A549 (cell line): Measurements from ENCODE around the gene RCVRN. TPM values are rescaled to one million over a fixed set of nuclear protein-coding genes. Genes with fewer than 3 reads are reported as not detected.

Source experiments
- ATAC-seq, 2 experiments: fragments of 200-7000 bp in 1 of 2; fragments of >200 bp in 1 of 2; cut with Nextera tagmentation in 1 of 2; cut with Tn5 transposase in 1 of 2; 3 replicates each; pipeline versions ENCODE4 v1.8.0 to v1.9.1; 2018 to 2020; ENCODE audit warnings: mild to moderate bottlenecking in 1 of 2, moderate library complexity in 1 of 2
- CTCF ChIA-PET: fragments of 300-600 bp; sonication (Branson Sonifier 250); formaldehyde crosslinking; extraction: SDS; loops from one replicate; lab custom pipeline; 2021; ENCODE audit warnings: antibody characterized with exemption, inconsistent platforms; lab: Yijun Ruan, JAX
- POLR2A ChIA-PET: fragments of 350-600 bp; formaldehyde crosslinking; extraction: SDS; loops from one replicate; lab custom pipeline; 2021; ENCODE audit warnings: antibody characterized with exemption, inconsistent platforms; lab: Yijun Ruan, JAX
- DNase-seq, 2 experiments: peaks; one replicate each; pipeline versions ENCODE4 v3.0.0 to v3.0.0-alpha.2; 2011 to 2016; ENCODE audit warnings: low read depth in 1 of 2, low spot score in 1 of 2
- FAIRE-seq: peaks from 2 replicates; lab custom pipeline; 2011; peaks lifted over from hg19 to GRCh38; lab: Jason Lieb, UNC
- H3K27ac ChIP-seq, 2 experiments: fragments of >200 bp; sonication (Bioruptor Twin); formaldehyde crosslinking; 3 replicates each; pipeline ENCODE4 v1.5.1; 2016 to 2017
- H3K4me1 ChIP-seq: fragments of >200 bp; sonication (Bioruptor Twin); formaldehyde crosslinking; 3 replicates; pipeline ENCODE4 v1.6.1; 2016
- H3K4me2 ChIP-seq: fragments of >200 bp; sonication (Bioruptor Twin); formaldehyde crosslinking; 3 replicates; pipeline ENCODE4 v1.6.1; 2016
- H3K4me3 ChIP-seq: fragments of >200 bp; sonication (Bioruptor Twin); formaldehyde crosslinking; 3 replicates; pipeline ENCODE4 v1.5.1; 2016
- H3K9me3 ChIP-seq: fragments of >200 bp; sonication (Bioruptor Twin); formaldehyde crosslinking; 3 replicates; pipeline ENCODE4 v1.6.1; 2016
- EHF ChIP-seq: fragments of 250-450 bp; sonication (Bioruptor Pico); IDR thresholded peaks from 2 replicates; pipeline ENCODE4 v1.5.0; 2020; ENCODE audit warnings: mild to moderate bottlenecking
- EHMT2 ChIP-seq: fragments of 200-600 bp; sonication (generic); IDR thresholded peaks from 2 replicates; pipeline ENCODE4 v1.6.1; 2016; ENCODE audit warnings: antibody characterized with exemption, low read depth, mild to moderate bottlenecking, moderate library complexity
- ESRRA ChIP-seq: fragments of 150-350 bp; IDR thresholded peaks from 2 replicates; pipeline ENCODE4 v1.6.1; 2014; ENCODE audit warnings: mild to moderate bottlenecking, low read length, borderline replicate concordance
- FOSB ChIP-seq: fragments of 250-450 bp; sonication (Bioruptor Pico); IDR thresholded peaks from 2 replicates; pipeline ENCODE4 v1.5.0; 2020; ENCODE audit warnings: mild to moderate bottlenecking, moderate library complexity
- FOXS1 ChIP-seq: fragments of 250-450 bp; sonication (Bioruptor Pico); IDR thresholded peaks from 2 replicates; pipeline ENCODE4 v1.5.0; 2020; ENCODE audit warnings: mild to moderate bottlenecking, moderate library complexity
- GATA3 ChIP-seq: IDR thresholded peaks from 2 replicates; pipeline ENCODE4 v1.6.1; 2012; ENCODE audit warnings: borderline replicate concordance
- HDAC2 ChIP-seq: fragments of 200-600 bp; sonication (generic); IDR thresholded peaks from 2 replicates; pipeline ENCODE4 v1.6.1; 2016
- JUN ChIP-seq, 2 experiments: fragments of >200 bp; sonication (Bioruptor Twin); formaldehyde crosslinking; IDR thresholded peaks; 2 replicates in 1 of 2; 3 replicates in 1 of 2; pipeline ENCODE4 v1.6.1; 2016 to 2017
- KDM5A ChIP-seq: fragments of 200-600 bp; sonication (generic); IDR thresholded peaks from 2 replicates; pipeline ENCODE4 v1.6.1; 2016; ENCODE audit warnings: antibody characterized with exemption, mild to moderate bottlenecking
- MAZ ChIP-seq: fragments of 150-350 bp; IDR thresholded peaks from 2 replicates; pipeline ENCODE4 v1.6.1; 2014; ENCODE audit warnings: antibody characterized with exemption, low read depth, low read length, borderline replicate concordance
- MYC ChIP-seq: IDR thresholded peaks from 2 replicates; pipeline ENCODE4 v1.6.1; 2012; ENCODE audit warnings: mild to moderate bottlenecking, inconsistent platforms, low read length, improper control_type of control experiment, borderline replicate concordance
- PHF8 ChIP-seq: fragments of 200-600 bp; sonication (generic); IDR thresholded peaks from 2 replicates; pipeline ENCODE4 v1.6.1; 2016; ENCODE audit warnings: low read depth, mild to moderate bottlenecking, antibody characterized with exemption, moderate library complexity, borderline replicate concordance
- POLR2A ChIP-seq: IDR thresholded peaks from 2 replicates; pipeline ENCODE4 v1.6.1; 2012; ENCODE audit warnings: mild to moderate bottlenecking, low read length
- RAD21 ChIP-seq, 2 experiments: fragments of >200 bp in 1 of 2; sonication (Bioruptor Twin) in 1 of 2; formaldehyde crosslinking in 1 of 2; IDR thresholded peaks in 1 of 2; conservative IDR thresholded peaks in 1 of 2; 2 replicates in 1 of 2; 3 replicates in 1 of 2; pipeline ENCODE4 v1.6.1; 2012 to 2018; ENCODE audit warnings: inconsistent platforms in 1 of 2
- RARB ChIP-seq: fragments of 250-450 bp; sonication (Bioruptor Pico); IDR thresholded peaks from 2 replicates; pipeline ENCODE4 v1.8.0; 2021; ENCODE audit warnings: mild to moderate bottlenecking, moderate library complexity
- RFX5 ChIP-seq: fragments of 450-650 bp; IDR thresholded peaks from 2 replicates; pipeline ENCODE4 v1.7.1; 2014; ENCODE audit warnings: antibody characterized with exemption, mild to moderate bottlenecking, moderate library complexity
- TP53 ChIP-seq: fragments of 250-450 bp; sonication (Bioruptor Pico); IDR thresholded peaks from 2 replicates; pipeline ENCODE4 v1.5.0; 2021; ENCODE audit warnings: mild to moderate bottlenecking, moderate library complexity
- ZNF302 ChIP-seq: fragments of 250-450 bp; sonication (Bioruptor Pico); IDR thresholded peaks from 2 replicates; pipeline ENCODE4 v1.9.0; 2021; ENCODE audit warnings: inconsistent platforms, mild to moderate bottlenecking, moderate library complexity
- WGBS: methylation state at CpG from one replicate; pipeline ENCODE4 v1.1.6; 2017; ENCODE audit errors: missing lambda C conversion rate; 5-methylcytosine and 5-hydroxymethylcytosine counted together
- polyA plus RNA-seq, 4 experiments: library from polyadenylated mRNA; depleted of rRNA in 3 of 4; stranded (reverse); fragments of >200 nt; fragmentation: RNase III in 1 of 4; extraction: RNeasy Plus Mini Kit Qiagen cat#74134 plus additional on column Dnase treatment in 1 of 4; gene quantifications; 2 replicates in 3 of 4; 3 replicates in 1 of 4; pipeline ENCODE4 v1.2.3, GENCODE V29; 2011 to 2017
- TF ChIP-seq, protein P1 (sequence below): fragments of >200 bp; sonication (Bioruptor Twin); formaldehyde crosslinking; IDR thresholded peaks from 3 replicates; pipeline ENCODE4 v1.6.1; 2016
- TF ChIP-seq, protein P2 (sequence below): fragments of 250-450 bp; sonication (Bioruptor Pico); IDR thresholded peaks from 2 replicates; pipeline ENCODE4 v1.5.0; 2020; ENCODE audit warnings: low read depth, mild to moderate bottlenecking, moderate library complexity
- TF ChIP-seq, protein P3 (sequence below): fragments of 150-350 bp; IDR thresholded peaks from 2 replicates; pipeline ENCODE4 v1.6.1; 2014; ENCODE audit warnings: low read depth, mild to moderate bottlenecking, low read length
- TF ChIP-seq, protein P4 (sequence below): IDR thresholded peaks from 2 replicates; pipeline ENCODE4 v1.6.1; 2012; ENCODE audit warnings: low read depth, borderline replicate concordance

RCVRN gene
- polyA plus RNA-seq, 2 of the 4 experiments (the other 2 are of a cell fraction) = not detected

DNA sequence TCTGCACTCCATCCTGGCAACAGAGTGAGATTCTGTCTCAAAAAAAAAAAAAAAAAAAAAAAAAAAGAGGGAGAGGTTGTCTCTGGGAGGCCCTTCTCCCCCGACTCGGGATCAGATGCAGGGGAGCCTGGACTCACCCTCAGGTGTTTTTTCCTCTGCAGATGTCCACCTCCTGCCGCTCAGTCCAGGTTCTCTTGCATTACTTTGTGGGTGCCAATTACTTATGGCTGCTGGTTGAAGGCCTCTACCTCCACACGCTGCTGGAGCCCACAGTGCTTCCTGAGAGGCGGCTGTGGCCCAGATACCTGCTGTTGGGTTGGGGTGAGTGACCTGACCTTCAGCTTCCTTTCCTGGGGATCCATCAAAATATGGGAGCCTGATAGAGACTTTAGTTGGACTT lies 45.3 kb downstream of the RCVRN start:
- ChIA-PET CTCF (interaction anchor here (0.7 to 1.4 kb wide), 4 partner anchors 9 to 65 kb away, joined by 3 to 5 read pairs (median 4); no protein-coding TSS in a partner anchor), POLR2A (no interaction called here)
- TF ChIP-seq ZNF302 (CRISPR knock-in tag) (no peak), KDM5A (no peak)
- TF ChIP-seq, protein P1, sequence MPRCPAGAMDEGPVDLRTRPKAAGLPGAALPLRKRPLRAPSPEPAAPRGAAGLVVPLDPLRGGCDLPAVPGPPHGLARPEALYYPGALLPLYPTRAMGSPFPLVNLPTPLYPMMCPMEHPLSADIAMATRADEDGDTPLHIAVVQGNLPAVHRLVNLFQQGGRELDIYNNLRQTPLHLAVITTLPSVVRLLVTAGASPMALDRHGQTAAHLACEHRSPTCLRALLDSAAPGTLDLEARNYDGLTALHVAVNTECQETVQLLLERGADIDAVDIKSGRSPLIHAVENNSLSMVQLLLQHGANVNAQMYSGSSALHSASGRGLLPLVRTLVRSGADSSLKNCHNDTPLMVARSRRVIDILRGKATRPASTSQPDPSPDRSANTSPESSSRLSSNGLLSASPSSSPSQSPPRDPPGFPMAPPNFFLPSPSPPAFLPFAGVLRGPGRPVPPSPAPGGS = no peak
- Histone ChIP-seq H3K27ac (no peak overlapping the region), H3K4me2 (no peak overlapping the region), H3K4me3 (no peak overlapping the region), H3K9me3 (peaks cover 37% of the 10 kb centered on the region), H3K4me1 (no peaks in the 10 kb centered on the region)
- DNase-seq = no peak
- FAIRE-seq = no peak
- WGBS = 77% methylated on average over 5 of the region's 5 CpGs
- no peak for ATAC-seq

DNA sequence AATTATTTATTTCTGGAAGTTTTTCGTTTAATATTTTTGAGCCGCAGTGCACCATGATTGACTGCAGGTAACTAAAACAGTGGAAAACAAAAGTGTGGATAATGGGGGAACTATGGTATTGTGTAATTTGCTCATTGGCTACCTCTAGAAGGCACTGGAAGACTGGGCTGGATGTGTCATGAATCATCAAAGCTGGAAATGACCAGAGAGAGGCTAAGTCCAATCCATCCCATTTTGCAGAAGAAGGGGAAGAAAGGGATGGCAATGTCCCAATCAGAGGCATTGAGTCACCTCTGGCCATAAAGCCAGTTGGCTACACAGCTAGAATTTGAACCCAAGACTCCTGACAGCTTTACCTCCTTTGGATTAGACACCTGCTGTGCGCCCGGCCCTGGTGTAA lies 50.0 kb downstream of the RCVRN start:
- no peaks in the 10 kb centered on the region for H3K4me1 ChIP-seq
- no peak for TF ChIP-seq GATA3
- TF ChIP-seq, protein P2, sequence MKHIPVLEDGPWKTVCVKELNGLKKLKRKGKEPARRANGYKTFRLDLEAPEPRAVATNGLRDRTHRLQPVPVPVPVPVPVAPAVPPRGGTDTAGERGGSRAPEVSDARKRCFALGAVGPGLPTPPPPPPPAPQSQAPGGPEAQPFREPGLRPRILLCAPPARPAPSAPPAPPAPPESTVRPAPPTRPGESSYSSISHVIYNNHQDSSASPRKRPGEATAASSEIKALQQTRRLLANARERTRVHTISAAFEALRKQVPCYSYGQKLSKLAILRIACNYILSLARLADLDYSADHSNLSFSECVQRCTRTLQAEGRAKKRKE (CRISPR knock-in tag) = no peak
- TF ChIP-seq MYC = no peak
- no peak for TF ChIP-seq RARB (CRISPR knock-in tag)
- TF ChIP-seq HDAC2 = no peak
- no peak for TF ChIP-seq RFX5
- TF ChIP-seq, protein P3, sequence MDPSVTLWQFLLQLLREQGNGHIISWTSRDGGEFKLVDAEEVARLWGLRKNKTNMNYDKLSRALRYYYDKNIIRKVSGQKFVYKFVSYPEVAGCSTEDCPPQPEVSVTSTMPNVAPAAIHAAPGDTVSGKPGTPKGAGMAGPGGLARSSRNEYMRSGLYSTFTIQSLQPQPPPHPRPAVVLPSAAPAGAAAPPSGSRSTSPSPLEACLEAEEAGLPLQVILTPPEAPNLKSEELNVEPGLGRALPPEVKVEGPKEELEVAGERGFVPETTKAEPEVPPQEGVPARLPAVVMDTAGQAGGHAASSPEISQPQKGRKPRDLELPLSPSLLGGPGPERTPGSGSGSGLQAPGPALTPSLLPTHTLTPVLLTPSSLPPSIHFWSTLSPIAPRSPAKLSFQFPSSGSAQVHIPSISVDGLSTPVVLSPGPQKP = no peak
- no peak for TF ChIP-seq TP53 (CRISPR knock-in tag)
- TF ChIP-seq ESRRA = no peak
- TF ChIP-seq MAZ = no peak
- TF ChIP-seq FOSB (CRISPR knock-in tag) = no peak
- TF ChIP-seq, protein P4, sequence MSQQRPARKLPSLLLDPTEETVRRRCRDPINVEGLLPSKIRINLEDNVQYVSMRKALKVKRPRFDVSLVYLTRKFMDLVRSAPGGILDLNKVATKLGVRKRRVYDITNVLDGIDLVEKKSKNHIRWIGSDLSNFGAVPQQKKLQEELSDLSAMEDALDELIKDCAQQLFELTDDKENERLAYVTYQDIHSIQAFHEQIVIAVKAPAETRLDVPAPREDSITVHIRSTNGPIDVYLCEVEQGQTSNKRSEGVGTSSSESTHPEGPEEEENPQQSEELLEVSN = no peak
- no peak for TF ChIP-seq POLR2A
- TF ChIP-seq JUN (IDR thresholded peaks at IDR 0.05) = no peak
- no peak for TF ChIP-seq FOXS1
- no peak for TF ChIP-seq RAD21 (conservative IDR thresholded peaks at IDR 0.05 in 1 of 2, IDR thresholded peaks at IDR 0.05 in 1 of 2)
- TF ChIP-seq PHF8 = no peak
- no peak for TF ChIP-seq EHMT2
- TF ChIP-seq EHF (CRISPR knock-in tag) = no peak
- TF ChIP-seq, all 56 proteins: peak for 0
- Histone ChIP-seq H3K27ac (no peak overlapping the region), H3K4me2 (no peak overlapping the region), H3K9me3 (peaks cover 20% of the 10 kb centered on the region), H3K4me3 (no peak overlapping the region)
- DNase-seq = no peak
- ChIA-PET POLR2A (no interaction called here), CTCF (interaction anchor here (1.0 to 4.4 kb wide), 6 partner anchors 9 to 69 kb away, joined by 3 to 15 read pairs (median 6); no protein-coding TSS in a partner anchor)
- no peak for FAIRE-seq
- ATAC-seq = no peak
- 85% methylated on average over 4 of the region's 4 CpGs for WGBS
